Measurements from ENCODE around the gene PIK3C2B. TPM values are rescaled to one million over a fixed set of nuclear protein-coding genes. Genes with fewer than 3 reads are reported as not detected.

Gene PIK3C2B
- total and polyA plus RNA-seq, 2 donors (not counting 3 experiments of a cell fraction or from before 2014, with no cell fraction given): 33.7 to 49.0 TPM

- intact Hi-C loops (cut with micrococcal nuclease): no loop called here
- dilution Hi-C loops (cut with MboI; ENCODE audit: extremely low pct_ligation_motif_present, low sequenced_read_pairs): no loop called here
- BruUV-seq (replicated peaks): no TSS peak
- CTCF ChIA-PET: interaction anchor here (0.9 to 1.9 kb wide), 3 partner anchors 9 to 263 kb away, joined by 3 to 7 read pairs (median 5); no protein-coding TSS in a partner anchor
- no peaks in the 10 kb centered on the region for H3K27me3 ChIP-seq (ENCODE audit: control insufficient read depth in 2 of 2, insufficient read depth in 2 of 2, low read length in 2 of 2)
- no peak overlapping the region for H3K9ac ChIP-seq (replicated peaks; ENCODE audit: extremely low read depth, insufficient read depth, low read length)
- DNase-seq (ENCODE audit: low read depth, low spot score) (peak; percentile 41), FAIRE-seq (peak; percentile 93)
- POLR2A ChIA-PET: no interaction called here
- H3K4me3 ChIP-seq (replicated peaks in 1 of 3; ENCODE audit: insufficient read depth in 1 of 3, low read depth in 1 of 3, low read length in 3 of 3): no peak overlapping the region
- TF ChIP-seq FOS (IDR thresholded peaks at IDR 0.05; ENCODE audit: borderline replicate concordance, insufficient read depth, low read length) (peak; percentile 58), MYC (IDR thresholded peaks at IDR 0.05; ENCODE audit: low read depth, low read length) (no peak)
- H3K79me2 ChIP-seq (ENCODE audit: control insufficient read depth, insufficient read depth, low read length): no peaks in the 10 kb centered on the region
- H3K9me3 ChIP-seq (replicated peaks; ENCODE audit: control insufficient read depth, insufficient read depth, low read length): no peaks in the 10 kb centered on the region
- H4K20me1 ChIP-seq (replicated peaks; ENCODE audit: control insufficient read depth, extremely low read depth, insufficient read depth, low read length): no peaks in the 10 kb centered on the region
- H3K27ac ChIP-seq (ENCODE audit: insufficient read depth, low read depth, low read length): no peak overlapping the region
- peak overlapping the region; percentile 9 for H3K4me2 ChIP-seq (ENCODE audit: insufficient read depth, low read length)
- H3K36me3 ChIP-seq (ENCODE audit: control insufficient read depth in 2 of 2, extremely low read depth in 1 of 2, insufficient read depth in 2 of 2, low read length in 2 of 2): peaks cover 23% of the 10 kb centered on the region in 2 experiments
- no peaks in the 10 kb centered on the region for H3K9me1 ChIP-seq (replicated peaks; ENCODE audit: control insufficient read depth, extremely low read depth, insufficient read depth, low read length)
- H3K4me1 ChIP-seq (ENCODE audit: control insufficient read depth, extremely low read depth, insufficient read depth, low read length): peaks cover 12% of the 10 kb centered on the region
- H2AFZ ChIP-seq (ENCODE audit: low read depth, low read length): no peak overlapping the region
Measured at GRCh38 chr1:204544321-204544720, 49.7 kb upstream of the PIK3C2B start.

- TF ChIP-seq EZH2 (IDR thresholded peaks at IDR 0.05; ENCODE audit: borderline replicate concordance, low read depth, low read length, severe bottlenecking) (no peak), MAX (IDR thresholded peaks at IDR 0.05; ENCODE audit: insufficient read depth, insufficient read length) (no peak), JUN (IDR thresholded peaks at IDR 0.05; ENCODE audit: borderline replicate concordance, insufficient read depth, insufficient read length, low read depth) (no peak)
- Histone ChIP-seq H3K9ac (replicated peaks; ENCODE audit: extremely low read depth, insufficient read depth, low read length) (no peak overlapping the region), H3K4me1 (ENCODE audit: control insufficient read depth, extremely low read depth, insufficient read depth, low read length) (peaks cover 12% of the 10 kb centered on the region), H3K9me1 (replicated peaks; ENCODE audit: control insufficient read depth, extremely low read depth, insufficient read depth, low read length) (no peaks in the 10 kb centered on the region), H3K27me3 (ENCODE audit: control insufficient read depth in 2 of 2, insufficient read depth in 2 of 2, low read length in 2 of 2) (no peaks in the 10 kb centered on the region), H3K36me3 (ENCODE audit: control insufficient read depth in 2 of 2, extremely low read depth in 1 of 2, insufficient read depth in 2 of 2, low read length in 2 of 2) (peaks cover 17 to 26% of the 10 kb centered on the region in 2 experiments), H3K4me2 (ENCODE audit: insufficient read depth, low read length) (no peak overlapping the region), H4K20me1 (replicated peaks; ENCODE audit: control insufficient read depth, extremely low read depth, insufficient read depth, low read length) (no peaks in the 10 kb centered on the region), H3K79me2 (ENCODE audit: control insufficient read depth, insufficient read depth, low read length) (no peaks in the 10 kb centered on the region), H2AFZ (ENCODE audit: low read depth, low read length) (no peak overlapping the region), H3K4me3 (replicated peaks in 1 of 3; ENCODE audit: insufficient read depth in 1 of 3, low read depth in 1 of 3, low read length in 3 of 3) (no peak overlapping the region), H3K27ac (ENCODE audit: insufficient read depth, low read depth, low read length) (no peak overlapping the region), H3K9me3 (replicated peaks; ENCODE audit: control insufficient read depth, insufficient read depth, low read length) (no peaks in the 10 kb centered on the region)
- BruUV-seq (replicated peaks): no TSS peak
- peak; percentile 43 for DNase-seq (ENCODE audit: low read depth, low spot score)
- CTCF ChIA-PET: no interaction called here
- POLR2A ChIA-PET: no interaction called here
- intact Hi-C loops (cut with micrococcal nuclease): no loop called here
- FAIRE-seq: no peak
- dilution Hi-C loops (cut with MboI; ENCODE audit: extremely low pct_ligation_motif_present, low sequenced_read_pairs): no loop called here
Measured at GRCh38 chr1:204541626-204542025, 47.0 kb upstream of the PIK3C2B start.

All from endothelial cell of umbilical vein (primary cell).